HuH-7 (cell line): ENCODE measurements around the gene IL17RE.
A peak's percentile ranks its signal among the peaks of the same experiment; 100 is the strongest.
"Not testable (repeated sequence)": the region's sequence is repeated elsewhere in the genome, so short reads cannot be mapped to it uniquely, and the experiment has no call there.

Experiments used
- DNase-seq: peaks from one replicate; pipeline ENCODE4 v3.0.0; 2011; ENCODE audit warnings: low spot score

IL17RE gene

DNA sequence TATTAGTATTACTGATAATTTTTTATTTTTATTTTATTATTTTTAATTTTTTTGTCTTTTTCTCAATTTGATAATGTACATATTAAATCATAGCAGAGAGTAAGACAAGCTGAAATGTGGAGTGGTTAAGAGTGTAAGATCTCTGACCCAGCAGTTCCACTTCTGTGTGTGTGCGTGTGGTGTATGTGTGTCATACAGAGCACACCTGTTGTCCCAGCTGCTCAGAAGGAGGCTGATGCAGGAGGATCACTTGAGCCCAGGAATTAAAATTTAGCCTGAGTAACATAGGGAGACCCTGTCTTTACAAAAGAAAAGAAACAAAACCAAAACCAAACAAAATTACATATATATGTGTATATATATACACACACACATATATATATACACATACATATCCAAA lies 21.2 kb upstream of the IL17RE start:
- no peak for DNase-seq

DNA sequence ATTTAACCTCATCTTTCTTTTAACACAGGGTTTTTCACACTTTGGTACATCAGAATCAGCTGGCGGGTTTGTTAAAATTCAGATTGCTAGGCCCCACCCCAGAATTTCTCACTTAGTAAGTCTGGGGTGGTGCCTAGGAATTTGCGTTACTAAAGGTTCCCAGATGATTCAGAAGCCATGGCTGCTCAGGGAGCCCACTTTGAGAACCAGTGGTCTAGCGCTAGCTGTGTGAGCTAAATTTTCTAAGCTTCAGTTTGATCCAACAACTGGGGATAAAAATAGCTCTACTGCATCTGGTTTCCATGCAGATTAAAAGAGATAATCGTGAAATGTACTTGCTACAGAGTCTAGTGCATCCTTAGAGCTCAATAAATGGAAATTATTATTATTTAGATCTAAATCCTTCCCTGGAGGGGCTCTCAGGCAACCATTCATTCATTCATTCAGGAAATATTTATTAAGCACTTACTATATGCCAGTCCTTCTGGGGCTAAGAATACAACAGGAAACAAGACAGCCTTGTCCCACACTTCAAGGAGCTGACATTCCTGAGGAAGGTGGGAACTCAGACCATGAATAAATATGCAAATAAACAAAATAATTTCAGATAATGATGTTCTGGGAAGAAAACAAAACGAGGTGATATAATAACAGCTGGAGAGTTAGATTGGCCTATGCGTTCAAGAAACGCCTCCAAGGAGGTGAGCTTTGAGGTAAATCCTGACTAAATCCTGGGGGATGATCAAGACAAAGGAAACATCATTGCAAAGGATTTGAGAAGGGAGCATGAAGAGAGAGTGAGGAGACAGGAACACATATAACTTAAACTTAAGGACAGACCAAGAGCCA lies 18.7 kb upstream of the IL17RE start:
- DNase-seq = no peak

DNA sequence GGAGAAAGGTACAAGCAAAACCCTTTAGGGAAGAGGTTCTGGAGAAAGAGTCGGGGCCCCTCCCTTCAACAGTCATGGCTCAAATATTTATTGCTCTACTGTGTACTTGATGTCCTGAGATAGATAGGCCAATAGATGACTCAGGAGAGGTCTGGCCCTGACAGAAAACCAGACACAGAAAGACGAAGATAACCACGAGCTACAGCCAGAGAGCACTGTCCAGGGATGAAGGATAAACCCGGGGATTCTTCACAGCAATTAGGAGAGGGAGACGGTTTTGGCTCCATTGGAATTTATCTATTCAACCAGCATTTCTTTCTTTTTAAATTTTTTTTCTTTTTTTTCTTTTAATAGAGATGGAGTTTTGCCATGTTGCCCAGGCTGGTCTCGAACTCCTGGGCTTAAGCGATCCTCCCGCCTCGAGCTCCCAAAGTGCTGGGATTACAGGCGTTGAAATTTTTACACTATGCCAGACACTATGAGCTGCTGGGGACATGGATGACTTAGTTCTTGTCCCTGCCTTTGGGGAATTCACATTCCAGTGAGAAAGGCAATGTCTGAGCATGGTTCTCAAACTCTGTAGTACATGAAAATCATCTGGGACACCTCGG lies 18.0 kb upstream of the IL17RE start:
- peak; percentile 81 for DNase-seq

DNA sequence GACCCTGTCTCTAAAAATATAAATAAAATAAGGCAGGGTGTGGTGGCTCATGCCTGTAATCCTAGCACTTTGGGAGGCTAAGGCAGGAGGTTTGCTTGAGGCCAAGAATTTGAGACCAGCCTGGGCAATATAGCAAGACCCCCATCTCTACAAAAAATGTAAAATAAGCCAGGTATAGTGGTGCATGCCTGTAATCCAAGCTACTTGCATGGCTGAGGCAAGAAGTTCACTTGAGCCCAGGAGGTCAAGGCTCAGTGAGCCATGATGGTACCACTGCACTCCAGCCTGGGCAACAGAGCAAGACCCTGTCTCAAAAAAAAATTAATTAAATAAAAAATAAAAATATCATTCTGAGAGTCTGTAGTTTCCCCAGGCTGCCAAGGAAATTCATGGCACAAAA lies 16.3 kb upstream of the IL17RE start:
- no peak for DNase-seq

DNA sequence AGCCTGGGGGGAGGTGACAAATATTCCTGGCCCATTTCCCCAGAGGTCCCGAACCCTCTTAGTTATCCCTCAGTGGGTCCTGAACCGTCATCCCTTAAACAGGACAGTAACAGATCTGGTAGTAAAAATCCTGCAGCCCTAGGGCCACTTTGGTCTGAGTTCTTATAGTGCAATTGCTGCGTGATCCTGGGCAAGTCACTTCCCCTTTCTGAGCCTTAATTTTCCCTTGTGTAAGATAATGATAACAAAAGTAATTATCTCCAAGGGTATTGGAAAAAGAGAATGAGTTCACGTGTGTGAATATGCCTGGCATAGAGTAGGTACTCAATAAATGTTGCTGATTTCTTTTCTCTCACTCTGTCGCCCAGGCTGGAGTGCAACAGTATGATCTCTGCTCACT lies 15.2 kb upstream of the IL17RE start:
- DNase-seq = no peak

DNA sequence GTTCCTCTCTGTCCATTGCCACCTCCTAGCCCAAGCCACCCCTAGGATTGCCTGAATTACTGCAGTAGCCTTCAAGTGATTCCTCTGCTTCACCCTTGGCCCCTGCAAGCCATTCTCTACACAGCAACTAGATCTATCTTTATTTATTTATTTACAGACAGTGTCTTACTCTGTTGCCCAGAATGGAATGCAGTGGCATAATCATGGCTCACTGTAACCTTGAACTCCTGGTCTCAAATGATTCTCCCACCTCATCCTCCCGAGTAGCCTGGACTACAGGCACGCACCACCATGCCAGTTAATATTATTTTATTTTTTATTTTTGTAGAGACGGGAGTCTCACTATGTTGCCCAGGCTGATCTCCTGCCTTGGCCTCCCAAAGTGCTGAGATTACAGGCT lies 14.1 kb upstream of the IL17RE start:
- no peak for DNase-seq

DNA sequence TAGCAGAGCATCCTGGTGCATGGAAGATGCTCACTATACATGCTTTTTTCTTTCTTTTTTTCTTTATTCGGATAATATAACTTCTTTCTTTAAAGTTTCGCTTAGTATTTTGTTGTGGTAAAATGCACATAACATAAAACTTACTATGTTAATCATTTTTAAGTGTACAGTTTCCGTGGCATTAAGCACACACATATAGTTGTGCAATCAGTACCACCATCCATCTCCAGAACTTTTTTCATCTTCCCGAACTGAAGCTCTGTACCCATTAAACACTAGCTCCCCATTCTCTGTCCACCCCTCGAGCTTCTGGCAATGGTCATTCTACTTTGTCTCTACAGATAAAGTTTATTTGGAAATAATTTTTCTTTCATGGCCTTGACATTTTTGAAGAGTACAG lies 13.2 kb upstream of the IL17RE start:
- no peak for DNase-seq

DNA sequence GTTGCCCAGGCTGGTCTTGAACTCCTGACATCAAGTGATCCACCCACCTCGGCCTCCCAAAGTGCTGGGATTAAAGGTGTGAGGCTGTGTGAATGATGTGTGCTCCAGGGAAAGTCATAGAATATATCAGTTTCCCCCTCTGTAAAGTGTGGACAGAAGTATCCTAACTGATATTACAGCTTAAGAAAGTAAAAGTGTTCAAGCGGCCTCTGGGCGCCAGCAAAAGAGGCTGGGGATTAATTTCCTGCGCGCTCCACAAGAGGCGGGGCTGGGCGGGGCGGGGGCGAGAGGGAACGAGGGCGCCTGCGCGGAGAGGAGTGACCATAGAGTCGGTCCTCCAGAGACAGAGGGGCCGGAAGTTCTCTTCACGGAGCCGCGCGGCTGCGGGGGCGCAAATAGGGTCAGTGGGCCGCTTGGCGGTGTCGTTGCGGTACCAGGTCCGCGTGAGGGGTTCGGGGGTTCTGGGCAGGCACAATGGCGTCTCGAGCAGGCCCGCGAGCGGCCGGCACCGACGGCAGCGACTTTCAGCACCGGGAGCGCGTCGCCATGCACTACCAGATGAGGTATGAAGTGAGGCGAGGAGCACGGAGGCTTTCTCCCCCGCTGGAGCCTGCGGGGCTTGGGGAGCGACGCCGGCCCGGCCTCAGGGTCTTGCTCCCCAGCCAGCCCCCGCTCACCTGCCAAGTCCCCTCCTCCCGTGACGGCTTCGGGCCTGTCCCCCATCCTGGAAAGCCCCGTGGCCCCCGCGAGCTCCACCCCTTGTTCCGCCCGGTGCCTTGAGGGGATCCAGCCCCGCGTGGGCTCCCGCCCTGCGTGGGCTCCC lies 12.2 kb upstream of the IL17RE start, which contains the start of gene JAGN1:
Gene JAGN1 (plus strand): TSS at position 362 of the 823 bp plus-strand sequence. CDS start 113 bp downstream, at position 475.
- peak; percentile 95 for DNase-seq

DNA sequence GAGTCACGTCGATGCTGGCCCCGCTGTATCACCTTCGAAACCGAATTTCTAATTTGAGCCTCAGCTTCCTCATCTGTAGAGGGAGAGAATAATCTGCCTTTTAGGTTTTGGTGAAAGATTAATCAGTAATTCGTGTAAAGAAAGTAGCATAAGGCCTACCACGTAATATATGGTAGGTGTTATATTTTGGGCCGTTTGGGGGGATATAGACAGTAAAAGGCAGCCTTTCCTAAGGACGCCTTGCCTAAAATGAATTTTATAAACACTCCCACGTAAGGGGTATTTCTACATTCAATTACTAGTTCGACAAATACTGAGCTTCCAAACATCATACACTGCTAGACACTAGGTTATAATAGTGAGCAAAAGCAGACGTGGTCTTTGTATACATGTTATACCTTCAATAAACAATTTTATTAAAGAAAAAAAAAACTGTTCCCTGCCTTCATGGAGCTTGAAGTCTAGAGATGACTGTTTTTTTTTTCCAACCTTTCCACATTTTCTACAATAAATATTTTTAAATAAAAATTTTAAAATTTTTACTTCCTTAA lies 11.5 kb upstream of the IL17RE start:
- no peak for DNase-seq

DNA sequence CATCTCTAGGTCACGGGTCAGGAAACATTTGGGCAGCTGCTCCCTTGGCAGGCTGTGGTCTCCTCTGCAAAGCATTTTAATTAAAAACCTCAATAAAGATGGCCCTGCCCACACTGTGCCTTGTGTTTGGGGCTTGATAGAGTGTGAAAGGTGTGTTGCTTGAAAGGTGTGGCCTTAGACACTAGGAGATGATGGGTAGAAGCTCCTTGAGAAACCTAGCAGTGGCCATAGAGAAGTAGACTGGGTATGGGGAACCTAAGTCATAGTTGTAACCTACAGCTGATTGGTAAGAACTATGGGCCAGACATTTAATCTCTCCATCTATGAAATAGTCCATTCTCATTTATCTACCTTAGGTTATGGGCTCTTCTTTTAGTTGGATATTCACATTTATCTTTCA lies 8.9 kb upstream of the IL17RE start:
- DNase-seq = no peak

DNA sequence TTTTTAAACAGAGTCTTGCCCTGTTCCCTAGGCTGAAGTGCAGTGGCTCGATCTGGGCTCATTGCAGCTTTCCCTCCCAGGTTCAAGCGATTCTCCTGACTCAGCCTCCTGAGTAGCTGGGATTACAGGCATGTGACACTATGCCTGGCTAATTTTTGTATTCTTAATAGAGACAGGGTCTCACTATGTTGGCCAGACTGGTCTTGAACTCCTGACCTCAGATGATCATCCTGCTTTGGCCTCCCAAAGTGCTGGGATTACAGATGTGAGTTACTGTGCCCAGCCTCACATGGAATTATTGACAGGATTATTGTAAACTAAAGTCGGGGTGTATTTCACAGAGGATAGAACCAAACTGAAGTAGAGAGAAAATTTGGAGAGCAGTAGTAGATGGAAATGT lies 6.9 kb upstream of the IL17RE start:
- not testable (repeated sequence) for DNase-seq

DNA sequence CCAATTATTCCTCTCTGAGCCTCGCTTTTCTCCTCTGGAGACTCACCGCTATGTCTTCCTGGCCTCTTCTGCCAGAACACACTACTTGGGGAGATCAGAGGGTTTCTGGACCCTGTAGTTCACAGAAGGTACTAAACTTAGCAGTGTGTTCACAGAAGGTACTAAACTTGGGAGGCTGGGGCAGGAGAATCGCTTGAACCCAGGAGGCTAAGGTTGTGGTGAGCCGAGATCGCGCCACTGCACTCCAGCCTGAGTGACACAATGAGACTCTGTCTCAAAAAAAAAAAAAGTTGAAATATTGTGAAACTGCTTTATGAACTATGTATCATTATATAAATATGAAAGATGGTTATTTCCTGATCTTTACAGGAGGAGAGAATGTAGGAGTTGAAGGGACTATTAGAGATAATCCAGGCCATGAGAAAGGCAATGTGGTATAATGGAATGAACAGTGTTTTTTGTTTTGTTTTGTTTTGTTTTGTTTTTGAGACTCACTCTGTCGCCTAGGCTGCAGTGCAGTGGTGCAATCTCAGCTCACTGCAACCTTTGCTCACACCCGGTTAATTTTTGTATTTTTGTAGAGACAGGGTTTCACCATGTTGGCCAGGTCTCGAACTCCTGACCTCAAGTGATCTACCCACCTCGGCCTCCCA lies 5.8 kb upstream of the IL17RE start:
- not testable (repeated sequence) for DNase-seq

DNA sequence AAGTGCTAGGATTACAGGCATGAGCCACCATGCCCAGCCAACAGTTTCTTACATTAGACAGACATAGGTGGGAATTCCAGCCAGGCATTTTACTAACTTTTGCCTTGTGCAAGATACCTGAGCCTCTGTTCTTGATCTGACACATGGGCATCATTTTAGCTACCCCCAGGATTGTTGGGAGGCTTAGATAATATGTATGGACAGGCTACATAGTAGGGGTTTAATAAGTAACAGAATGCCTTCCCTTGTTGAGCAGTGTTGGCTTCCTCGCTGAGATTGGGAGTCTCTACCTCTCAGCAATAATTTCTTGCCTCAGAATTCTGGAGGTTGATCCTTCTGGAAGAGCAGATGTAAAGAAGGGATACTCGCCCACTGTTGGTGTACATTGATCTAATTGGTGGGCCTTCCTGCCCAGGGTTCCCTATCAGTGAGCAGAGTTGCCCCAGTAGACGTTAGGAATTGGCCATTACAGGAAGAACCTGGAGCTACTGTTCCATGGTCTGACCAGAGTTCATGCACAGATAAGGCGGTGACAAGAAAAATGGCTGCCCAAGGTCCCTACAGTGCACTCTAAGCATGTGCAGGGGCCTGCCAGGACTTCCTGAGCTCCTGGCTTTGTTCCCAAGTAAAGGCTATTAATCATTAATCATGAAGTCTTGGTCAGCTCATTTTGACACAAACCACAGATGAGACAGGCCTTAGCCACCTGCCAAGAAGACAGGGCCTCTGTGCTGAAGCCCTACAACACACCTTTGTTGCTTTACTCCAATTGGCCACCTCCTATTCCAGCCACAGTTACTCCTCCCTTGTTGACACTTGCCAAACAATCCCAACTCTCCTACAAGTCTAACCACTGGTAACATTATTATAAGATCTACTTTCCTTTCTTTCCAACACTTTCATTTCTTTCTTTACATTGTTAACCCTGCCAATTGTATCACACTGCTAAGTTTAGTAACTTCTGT lies 5.0 kb upstream of the IL17RE start:
- DNase-seq = peak; percentile 81

DNA sequence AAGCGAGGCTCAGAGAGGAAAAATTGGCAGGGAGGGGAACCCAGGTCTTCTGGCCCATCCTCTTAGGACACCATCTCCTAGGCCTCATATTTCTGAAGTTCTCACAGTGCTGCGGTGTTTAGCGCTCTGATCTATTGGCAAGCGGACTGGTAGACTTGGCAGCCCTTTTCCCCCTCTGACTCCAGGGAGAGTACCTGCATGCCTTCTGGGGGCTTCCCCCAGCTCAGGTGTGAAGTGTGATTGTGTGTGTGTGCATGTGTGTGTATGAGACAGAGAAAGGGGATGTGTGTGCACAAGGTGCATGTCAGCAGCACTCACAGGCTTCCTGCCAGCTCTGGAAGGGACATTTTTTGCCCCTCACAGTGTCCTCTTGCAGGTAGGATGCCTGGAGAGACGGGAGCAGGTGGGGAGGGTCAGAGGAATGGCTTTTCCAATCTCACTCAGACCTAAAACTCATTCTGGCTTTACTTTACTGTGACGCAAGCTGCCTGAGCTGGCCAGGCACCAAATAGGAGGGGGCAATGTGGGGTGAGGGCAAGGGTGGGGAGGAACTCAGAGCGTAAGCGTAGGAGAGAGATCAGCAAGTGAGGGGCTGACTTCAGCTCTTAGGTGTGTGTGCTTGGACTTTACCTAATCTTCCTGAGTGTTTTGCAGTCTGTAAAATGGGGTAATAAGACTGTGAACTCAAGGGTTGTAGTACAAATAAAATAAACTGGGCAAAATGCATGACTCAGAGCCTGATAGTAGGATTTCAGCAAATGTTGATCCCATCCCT lies 4.0 kb upstream of the IL17RE start:
- no peak for DNase-seq

DNA sequence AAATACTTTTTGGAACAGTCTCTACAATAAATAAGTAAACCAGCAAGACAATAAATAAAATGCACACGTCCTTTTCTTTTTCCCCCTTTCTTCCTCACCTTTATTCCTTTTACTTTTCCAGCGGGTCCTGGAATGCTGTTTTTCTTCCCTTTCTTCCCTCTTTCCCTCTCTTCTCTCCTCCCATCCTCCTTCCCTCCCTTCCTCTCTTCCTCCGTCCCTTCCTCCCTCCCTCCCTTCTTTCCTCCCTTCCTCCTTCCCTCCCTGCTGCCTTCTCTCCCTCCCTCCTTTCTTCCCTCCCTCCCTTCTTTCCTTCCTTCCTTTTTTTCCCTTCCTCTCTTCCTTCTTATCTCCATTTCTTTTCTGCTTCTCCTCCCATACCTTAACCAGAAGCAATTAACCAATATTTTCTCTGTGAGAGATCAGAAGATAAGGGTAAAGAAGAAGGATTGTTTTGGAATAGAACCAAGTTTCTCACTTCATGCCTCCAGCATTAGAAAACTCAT lies 3.3 kb upstream of the IL17RE start:
- no peak for DNase-seq

DNA sequence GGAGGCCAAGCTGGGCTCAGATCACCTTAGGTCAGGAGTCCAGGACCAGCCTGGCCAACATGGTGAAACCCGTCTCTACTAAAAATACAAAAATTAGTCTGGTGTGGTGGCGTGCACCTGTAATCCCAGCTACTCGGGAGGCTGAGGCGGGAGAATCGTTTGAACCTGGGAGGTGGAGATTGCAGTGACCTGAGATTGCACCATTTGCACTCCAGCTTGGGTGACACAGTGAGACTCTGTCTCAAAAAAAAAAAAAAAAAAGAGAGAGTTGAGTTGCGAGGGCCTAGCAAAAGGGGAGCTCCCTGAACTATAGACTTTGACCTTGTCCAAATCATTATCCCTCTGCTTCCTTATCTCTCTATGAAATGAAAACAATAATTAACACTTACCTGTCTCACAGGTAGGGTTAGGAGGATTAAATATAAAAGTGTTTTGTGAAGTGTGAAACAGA lies 1.7 kb upstream of the IL17RE start:
- not testable (repeated sequence) for DNase-seq

DNA sequence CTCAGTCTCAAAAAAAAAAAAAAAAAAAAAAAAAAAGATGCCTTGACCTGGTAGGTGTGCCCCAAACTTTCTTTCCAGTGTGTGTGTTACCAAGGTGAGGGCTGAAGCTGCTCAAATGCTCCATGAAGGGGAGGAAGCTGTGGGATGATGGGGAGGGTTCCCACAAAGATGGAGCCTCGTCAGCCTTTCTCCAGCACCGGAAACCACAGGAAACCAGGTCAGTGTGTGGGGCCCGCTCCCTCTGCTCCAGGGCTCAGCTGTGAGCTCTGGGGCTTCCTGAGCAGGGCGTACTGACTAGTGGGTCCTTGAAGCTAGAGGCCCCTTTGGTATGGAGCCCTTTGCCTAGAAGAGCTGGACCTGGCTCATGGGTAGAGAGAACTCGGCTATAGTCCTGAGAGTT lies 681 bp upstream of the IL17RE start:
- DNase-seq = no peak

DNA sequence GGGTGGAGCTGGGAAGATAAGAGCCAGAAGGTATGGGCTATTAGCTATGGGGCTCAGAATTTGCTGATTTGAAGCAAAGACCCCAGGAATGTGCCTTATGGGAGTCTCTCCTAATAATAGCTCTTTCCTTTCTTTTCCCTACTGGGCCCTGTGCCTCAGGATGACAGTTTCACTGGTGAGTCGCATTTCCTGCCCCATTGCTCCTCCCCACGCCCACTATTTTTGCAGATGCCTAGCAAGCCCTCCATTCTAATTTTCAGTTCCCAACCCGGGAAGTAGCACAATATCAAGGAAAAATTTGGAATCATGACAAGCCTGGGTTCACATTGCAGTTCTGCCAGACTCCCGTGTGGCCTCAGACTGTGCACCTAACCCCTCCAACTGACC lies 583 bp downstream of the IL17RE start:
- DNase-seq = no peak

DNA sequence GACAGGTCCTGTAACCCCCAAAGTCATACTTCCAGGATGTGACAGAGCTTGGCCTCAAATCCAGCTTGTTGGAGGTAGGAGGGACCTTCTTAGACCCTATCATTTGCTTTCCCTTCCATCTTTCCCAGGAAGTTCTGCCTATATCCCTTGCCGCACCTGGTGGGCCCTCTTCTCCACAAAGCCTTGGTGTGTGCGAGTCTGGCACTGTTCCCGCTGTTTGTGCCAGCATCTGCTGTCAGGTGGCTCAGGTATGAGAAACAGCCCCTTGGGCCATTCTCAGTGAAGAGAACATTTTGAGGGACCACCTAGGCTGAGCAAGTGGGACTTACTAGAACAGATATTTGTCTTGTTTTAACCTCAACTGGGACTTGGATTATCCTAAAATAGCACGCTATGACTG lies 1.3 kb downstream of the IL17RE start:
- no peak for DNase-seq

DNA sequence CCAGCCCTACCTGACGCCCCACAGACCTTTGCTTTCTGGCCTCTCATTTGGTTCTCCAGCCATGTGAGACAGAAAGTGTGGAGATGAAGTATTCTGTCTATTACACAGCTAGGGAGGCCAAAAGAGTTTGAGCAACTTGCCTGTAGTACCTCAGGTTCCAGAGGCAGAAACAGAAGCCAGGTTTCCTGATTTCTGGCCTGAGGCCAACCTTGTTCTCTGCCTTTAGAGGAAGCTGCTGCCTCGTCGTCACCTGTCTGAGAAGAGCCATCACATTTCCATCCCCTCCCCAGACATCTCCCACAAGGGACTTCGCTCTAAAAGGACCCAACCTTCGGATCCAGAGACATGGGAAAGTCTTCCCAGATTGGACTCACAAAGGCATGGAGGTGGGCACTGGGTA lies 3.8 kb downstream of the IL17RE start:
- DNase-seq = no peak
